GM12878 (cell line): ENCODE results near the gene ZNF134. TPM values are rescaled to one million over a fixed set of nuclear protein-coding genes. Genes with fewer than 3 reads are reported as not detected.

Experiments
- CBX5 ChIP-seq: sonication (generic); IDR thresholded peaks from 2 replicates; pipeline ENCODE4 v1.6.1; 2016; ENCODE audit warnings: low read depth, moderate library complexity, mild to moderate bottlenecking, inconsistent platforms
- CREB1 ChIP-seq: IDR thresholded peaks from 2 replicates; pipeline ENCODE4 v1.6.1; 2012; ENCODE audit warnings: low read depth, mild to moderate bottlenecking, inconsistent platforms
- ETV6 ChIP-seq, 2 experiments: fragments of 450-650 bp in 1 of 2; IDR thresholded peaks in 1 of 2; conservative IDR thresholded peaks in 1 of 2; 2 replicates each; pipeline ENCODE4 v1.6.1; 2014; ENCODE audit warnings: antibody characterized with exemption in 1 of 2, borderline replicate concordance in 1 of 2, low read depth in 1 of 2, mild to moderate bottlenecking in 1 of 2, moderate library complexity in 1 of 2
- EZH2 ChIP-seq: IDR thresholded peaks from 2 replicates; pipeline ENCODE4 v1.6.1; 2012; ENCODE audit warnings: low read depth, mild to moderate bottlenecking, control low read depth, inconsistent platforms, low read length, borderline replicate concordance; ENCODE audit not compliant: control insufficient read depth
- GABPA ChIP-seq: IDR thresholded peaks from 2 replicates; pipeline ENCODE4 v1.6.1; 2014; ENCODE audit warnings: antibody characterized with exemption, low read depth, mild to moderate bottlenecking, inconsistent platforms
- JUNB ChIP-seq: IDR thresholded peaks from 2 replicates; pipeline ENCODE4 v1.6.1; 2016; ENCODE audit warnings: antibody characterized with exemption, mild to moderate bottlenecking
- KLF5 ChIP-seq: fragments of 450-650 bp; IDR thresholded peaks from 2 replicates; pipeline ENCODE4 v1.6.1; 2014; ENCODE audit warnings: mild to moderate bottlenecking; ENCODE audit not compliant: partially characterized antibody
- MEF2B ChIP-seq: fragments of 450-650 bp; IDR thresholded peaks from 2 replicates; pipeline ENCODE4 v1.6.1; 2018; ENCODE audit warnings: mild to moderate bottlenecking, moderate library complexity; ENCODE audit not compliant: partially characterized antibody, poor library complexity, severe bottlenecking
- MTA2 ChIP-seq: fragments of 450-650 bp; IDR thresholded peaks from 2 replicates; pipeline ENCODE4 v1.6.1; 2016; ENCODE audit warnings: low read depth, mild to moderate bottlenecking, moderate library complexity
- NBN ChIP-seq: fragments of 450-650 bp; IDR thresholded peaks from 2 replicates; pipeline ENCODE4 v1.6.1; 2016
- RUNX3 ChIP-seq: IDR thresholded peaks from 2 replicates; pipeline ENCODE4 v1.6.1; 2012; ENCODE audit warnings: low read length, inconsistent platforms
- TARDBP ChIP-seq: IDR thresholded peaks from 2 replicates; pipeline ENCODE4 v1.6.1; 2016; ENCODE audit warnings: borderline replicate concordance
- ZNF217 ChIP-seq: fragments of 450-650 bp; IDR thresholded peaks from 2 replicates; pipeline ENCODE4 v1.6.1; 2017; ENCODE audit warnings: antibody characterized with exemption, mild to moderate bottlenecking
- ZNF622 ChIP-seq: fragments of 450-650 bp; IDR thresholded peaks from 2 replicates; pipeline ENCODE4 v1.6.1; 2017; ENCODE audit warnings: mild to moderate bottlenecking, inconsistent platforms
- ZNF687 ChIP-seq: fragments of 450-650 bp; IDR thresholded peaks from 2 replicates; pipeline ENCODE4 v1.6.1; 2017; ENCODE audit warnings: mild to moderate bottlenecking, moderate library complexity
- polyA plus RNA-seq, 11 experiments: library from polyadenylated mRNA; depleted of rRNA in 4 of 11; unstranded in 6 of 11; stranded (reverse) in 5 of 11; fragments of >200 nt; fragmentation: Nextera tagmentation in 4 of 11; fragmentation: Illumina TruSeq in 1 of 11; extraction: Ambion mirVana in 4 of 11; extraction: Trizol in 1 of 11; gene quantifications; 1 replicate in 1 of 11; 2 replicates in 10 of 11; pipeline versions ENCODE4 v1.2.1 to v1.2.3, GENCODE V29; 2011 to 2016; ENCODE audit warnings: inconsistent platforms in 2 of 11, missing spikeins in 2 of 11, low read depth in 1 of 11
- total RNA-seq, 4 experiments: library from RNA; depleted of rRNA in 3 of 4; stranded (reverse); fragments of >200 nt in 3 of 4; fragmentation: Illumina TruSeq in 1 of 4; extraction: Trizol in 1 of 4; gene quantifications; 2 replicates each; pipeline versions ENCODE4 v1.2.1 to v1.2.3, GENCODE V29; 2013 to 2021
- TF ChIP-seq, protein P1 (sequence below): IDR thresholded peaks from 2 replicates; pipeline ENCODE4 v1.6.1; 2011; ENCODE audit warnings: borderline replicate concordance, low read depth, mild to moderate bottlenecking, moderate library complexity, mixed read lengths, low read length; ENCODE audit not compliant: insufficient read depth; ENCODE audit errors: extremely low read length
- TF ChIP-seq, protein P2 (sequence below): fragments of 450-650 bp; IDR thresholded peaks from 2 replicates; pipeline ENCODE4 v1.6.1; 2016; ENCODE audit warnings: mild to moderate bottlenecking, moderate library complexity, borderline replicate concordance
- TF ChIP-seq, protein P3 (sequence below): fragments of 450-650 bp; IDR thresholded peaks from 2 replicates; pipeline ENCODE4 v1.6.1; 2017; ENCODE audit warnings: mild to moderate bottlenecking

Gene ZNF134
- total and polyA plus RNA-seq, 10 of the 15 experiments (the other 5 are each of a cell fraction or from before 2014, with no cell fraction given) = 1.6 to 17.6 (median 9.7) TPM

DNA sequence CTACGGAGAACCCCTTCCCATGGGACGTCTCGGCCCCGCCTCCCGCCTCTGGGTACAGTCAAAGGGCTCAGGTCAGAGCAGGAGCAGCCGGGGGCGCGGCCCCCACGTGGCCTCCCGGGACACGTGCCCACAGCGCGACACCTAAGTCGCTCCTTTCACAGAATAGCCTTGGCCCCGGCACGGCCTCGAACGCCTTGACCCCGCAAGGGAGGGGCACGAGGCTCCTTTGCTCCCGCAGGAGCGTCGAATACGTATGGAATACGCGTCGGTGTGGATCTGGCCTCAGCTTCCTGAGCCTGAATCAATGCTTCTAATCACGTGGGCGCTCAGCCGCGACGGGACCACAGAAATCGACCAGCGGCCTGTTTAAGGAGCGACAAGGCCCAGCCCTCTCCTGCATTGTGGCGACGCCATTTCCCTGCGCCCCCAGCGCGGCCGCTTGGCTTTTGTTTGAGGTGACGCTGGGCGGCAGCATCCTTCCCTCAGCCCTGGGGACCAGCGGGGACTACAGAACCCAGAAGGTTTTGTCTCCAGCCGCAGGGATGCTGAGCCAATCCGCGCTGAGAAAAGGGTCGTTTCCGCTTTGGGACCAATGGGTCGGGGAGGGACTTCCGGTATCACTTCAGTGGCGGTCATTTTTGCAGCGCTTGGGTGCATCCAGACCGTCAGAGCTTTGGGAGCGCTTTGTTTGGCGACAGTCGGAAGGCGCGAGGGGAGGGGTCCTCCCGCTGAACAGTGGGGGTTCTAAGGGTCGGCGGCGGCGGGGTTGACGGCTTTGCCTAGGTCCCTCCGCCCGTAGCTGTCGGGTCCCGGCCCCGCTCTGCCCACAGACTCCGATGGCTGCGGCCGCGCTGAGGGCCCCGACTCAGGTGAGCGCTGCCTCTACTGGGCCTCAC is 30.3 kb upstream of the ZNF134 start, which contains the start of gene ZIK1 (continued):
- TF ChIP-seq ZNF217 (no peak), NBN (0 out of 2 replicates have a peak, but pooled peaks have one; percentile 38), KLF5 (peak; percentile 57), GABPA (peak; percentile 94), CBX5 (peak; percentile 67; the same call in 1 of the 2 replicates), CREB1 (0 out of 2 replicates have a peak, but pooled peaks have one; percentile 75), TARDBP (0 out of 2 replicates have a peak, but pooled peaks have one; percentile 45), MTA2 (no peak), MEF2B (peak; percentile 35), EZH2 (no peak), ZNF622 (no peak), RUNX3 (peak; percentile 46), JUNB (no peak), ETV6 (conservative IDR thresholded peaks at IDR 0.05 in 1 of 2, IDR thresholded peaks at IDR 0.05 in 1 of 2; ENCODE audit: borderline replicate concordance in 1 of 2, low read depth in 1 of 2) (no peak), ZNF687 (peak; percentile 56; the same call in 1 of the 2 replicates)
- TF ChIP-seq, protein P1, sequence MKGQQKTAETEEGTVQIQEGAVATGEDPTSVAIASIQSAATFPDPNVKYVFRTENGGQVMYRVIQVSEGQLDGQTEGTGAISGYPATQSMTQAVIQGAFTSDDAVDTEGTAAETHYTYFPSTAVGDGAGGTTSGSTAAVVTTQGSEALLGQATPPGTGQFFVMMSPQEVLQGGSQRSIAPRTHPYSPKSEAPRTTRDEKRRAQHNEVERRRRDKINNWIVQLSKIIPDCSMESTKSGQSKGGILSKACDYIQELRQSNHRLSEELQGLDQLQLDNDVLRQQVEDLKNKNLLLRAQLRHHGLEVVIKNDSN = peak; percentile 46
- TF ChIP-seq, protein P2, sequence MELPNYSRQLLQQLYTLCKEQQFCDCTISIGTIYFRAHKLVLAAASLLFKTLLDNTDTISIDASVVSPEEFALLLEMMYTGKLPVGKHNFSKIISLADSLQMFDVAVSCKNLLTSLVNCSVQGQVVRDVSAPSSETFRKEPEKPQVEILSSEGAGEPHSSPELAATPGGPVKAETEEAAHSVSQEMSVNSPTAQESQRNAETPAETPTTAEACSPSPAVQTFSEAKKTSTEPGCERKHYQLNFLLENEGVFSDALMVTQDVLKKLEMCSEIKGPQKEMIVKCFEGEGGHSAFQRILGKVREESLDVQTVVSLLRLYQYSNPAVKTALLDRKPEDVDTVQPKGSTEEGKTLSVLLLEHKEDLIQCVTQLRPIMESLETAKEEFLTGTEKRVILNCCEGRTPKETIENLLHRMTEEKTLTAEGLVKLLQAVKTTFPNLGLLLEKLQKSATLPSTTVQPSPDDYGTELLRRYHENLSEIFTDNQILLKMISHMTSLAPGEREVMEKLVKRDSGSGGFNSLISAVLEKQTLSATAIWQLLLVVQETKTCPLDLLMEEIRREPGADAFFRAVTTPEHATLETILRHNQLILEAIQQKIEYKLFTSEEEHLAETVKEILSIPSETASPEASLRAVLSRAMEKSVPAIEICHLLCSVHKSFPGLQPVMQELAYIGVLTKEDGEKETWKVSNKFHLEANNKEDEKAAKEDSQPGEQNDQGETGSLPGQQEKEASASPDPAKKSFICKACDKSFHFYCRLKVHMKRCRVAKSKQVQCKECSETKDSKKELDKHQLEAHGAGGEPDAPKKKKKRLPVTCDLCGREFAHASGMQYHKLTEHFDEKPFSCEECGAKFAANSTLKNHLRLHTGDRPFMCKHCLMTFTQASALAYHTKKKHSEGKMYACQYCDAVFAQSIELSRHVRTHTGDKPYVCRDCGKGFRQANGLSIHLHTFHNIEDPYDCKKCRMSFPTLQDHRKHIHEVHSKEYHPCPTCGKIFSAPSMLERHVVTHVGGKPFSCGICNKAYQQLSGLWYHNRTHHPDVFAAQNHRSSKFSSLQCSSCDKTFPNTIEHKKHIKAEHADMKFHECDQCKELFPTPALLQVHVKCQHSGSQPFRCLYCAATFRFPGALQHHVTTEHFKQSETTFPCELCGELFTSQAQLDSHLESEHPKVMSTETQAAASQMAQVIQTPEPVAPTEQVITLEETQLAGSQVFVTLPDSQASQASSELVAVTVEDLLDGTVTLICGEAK = peak; percentile 92
- TF ChIP-seq, protein P3, sequence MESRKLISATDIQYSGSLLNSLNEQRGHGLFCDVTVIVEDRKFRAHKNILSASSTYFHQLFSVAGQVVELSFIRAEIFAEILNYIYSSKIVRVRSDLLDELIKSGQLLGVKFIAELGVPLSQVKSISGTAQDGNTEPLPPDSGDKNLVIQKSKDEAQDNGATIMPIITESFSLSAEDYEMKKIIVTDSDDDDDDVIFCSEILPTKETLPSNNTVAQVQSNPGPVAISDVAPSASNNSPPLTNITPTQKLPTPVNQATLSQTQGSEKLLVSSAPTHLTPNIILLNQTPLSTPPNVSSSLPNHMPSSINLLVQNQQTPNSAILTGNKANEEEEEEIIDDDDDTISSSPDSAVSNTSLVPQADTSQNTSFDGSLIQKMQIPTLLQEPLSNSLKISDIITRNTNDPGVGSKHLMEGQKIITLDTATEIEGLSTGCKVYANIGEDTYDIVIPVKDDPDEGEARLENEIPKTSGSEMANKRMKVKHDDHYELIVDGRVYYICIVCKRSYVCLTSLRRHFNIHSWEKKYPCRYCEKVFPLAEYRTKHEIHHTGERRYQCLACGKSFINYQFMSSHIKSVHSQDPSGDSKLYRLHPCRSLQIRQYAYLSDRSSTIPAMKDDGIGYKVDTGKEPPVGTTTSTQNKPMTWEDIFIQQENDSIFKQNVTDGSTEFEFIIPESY = no peak; the same call in 1 of the 2 replicates
